GM12892 (cell line): Measurements from ENCODE around the gene LILRB4.

Experiments
- POLR2A ChIP-seq: IDR thresholded peaks from 2 replicates; pipeline ENCODE4 v1.6.1; 2011; ENCODE audit warnings: low read depth, low read length, control low read depth
- POLR2AphosphoS5 ChIP-seq: IDR thresholded peaks from 2 replicates; pipeline ENCODE4 v1.6.1; 2011; ENCODE audit warnings: low read depth, low read length, control low read depth
- TAF1 ChIP-seq: IDR thresholded peaks from 2 replicates; pipeline ENCODE4 v1.6.1; 2011; ENCODE audit warnings: low read depth, mild to moderate bottlenecking, control low read depth, low read length, borderline replicate concordance

DNA sequence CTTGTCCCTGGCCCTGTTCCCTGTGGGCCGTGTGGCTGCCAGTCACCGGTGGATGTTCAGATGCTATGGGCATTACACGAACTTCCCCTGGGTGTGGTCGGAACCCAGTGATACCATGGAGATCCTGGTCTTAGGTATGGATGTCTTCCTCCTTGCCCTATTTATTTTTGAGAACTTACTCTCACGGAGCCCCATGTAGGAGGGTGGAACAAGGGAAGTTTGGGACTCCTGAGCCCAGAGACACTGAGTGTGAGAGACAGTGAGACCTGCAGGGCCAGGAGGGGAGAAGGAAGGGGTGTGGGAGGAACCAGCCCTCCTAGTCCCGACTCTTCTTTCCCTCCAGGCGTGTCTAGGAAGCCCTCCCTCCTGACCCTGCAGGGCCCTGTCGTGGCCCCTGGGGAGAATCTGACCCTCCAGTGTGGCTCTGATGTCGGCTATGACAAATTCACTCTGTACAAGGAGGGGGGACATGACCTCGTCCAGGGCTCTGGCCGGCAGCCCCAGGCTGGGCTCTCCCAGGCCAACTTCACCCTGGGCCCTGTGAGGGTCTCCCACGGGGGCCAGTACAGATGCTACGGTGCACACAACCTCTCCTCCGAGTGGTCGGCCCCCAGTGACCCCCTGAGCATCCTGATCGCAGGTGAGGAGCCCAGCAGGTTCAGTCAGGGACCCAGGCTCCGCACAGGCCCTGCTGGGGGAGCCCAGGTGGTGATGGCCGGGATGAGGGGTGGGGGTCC, 46.6 kb downstream of the LILRB4 start:
- TF ChIP-seq POLR2AphosphoS5 (no peak), POLR2A (no peak), TAF1 (no peak)
